ENCODE measurements around the gene B4GAT1. TPM values are rescaled to one million over a fixed set of nuclear protein-coding genes. Genes with fewer than 3 reads are reported as not detected.

The B4GAT1 gene
- polyA plus RNA-seq, 1 of the 3 experiments (the other 2 are of a cell fraction) = 26.4 TPM

DNA sequence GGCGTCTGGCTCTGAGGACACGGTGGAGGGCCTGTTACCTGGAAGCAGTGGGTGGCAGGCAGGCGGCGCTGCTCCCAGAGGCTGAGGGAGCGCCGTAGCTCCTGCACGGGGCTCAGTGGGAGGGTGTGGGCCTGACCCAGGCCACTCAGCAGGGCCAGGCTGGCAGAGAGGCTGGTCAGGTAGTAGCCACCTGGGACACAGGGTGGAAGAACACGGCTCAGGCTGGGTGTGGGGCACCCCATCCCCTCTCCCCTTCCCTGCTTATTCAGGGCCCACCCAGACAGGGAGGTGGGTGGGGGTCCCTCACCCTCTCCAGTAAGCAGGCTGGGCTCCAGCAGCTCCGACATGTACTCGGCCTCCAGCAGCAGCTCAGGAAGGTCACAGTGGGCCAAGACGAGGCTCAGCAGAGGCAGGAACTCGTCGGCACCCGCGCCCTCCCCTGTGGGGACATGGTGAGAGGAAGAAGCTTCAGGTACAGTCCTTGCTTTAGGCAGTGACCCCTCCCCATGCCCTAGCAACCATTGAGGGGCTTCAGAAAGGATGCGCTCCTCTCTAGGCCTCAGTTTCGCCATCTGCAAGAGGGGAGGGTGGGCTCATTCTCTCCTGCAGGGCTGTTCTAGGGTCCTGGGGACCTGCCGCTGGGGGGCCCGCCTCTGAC lies 14.1 kb downstream of the B4GAT1 start:
- Histone ChIP-seq H3K4me3 (ENCODE audit: low read depth in 2 of 2, low read length in 1 of 2) (no peak overlapping the region), H3K27me3 (ENCODE audit: insufficient read depth) (no peaks in the 10 kb centered on the region), H3K9me2 (no peaks in the 10 kb centered on the region), H3K4me2 (peak overlapping the region; percentile 90; the same call in 1 of the 2 replicates), H3K27ac (ENCODE audit: low read depth in 2 of 2, low read length in 1 of 2) (no peak overlapping the region), H3K9me3 (no peaks in the 10 kb centered on the region), H3F3A (replicated peaks; ENCODE audit: insufficient read depth) (peaks cover 18% of the 10 kb centered on the region), H3K4me1 (ENCODE audit: control insufficient read depth in 1 of 2, insufficient read depth in 2 of 2, low read depth in 1 of 2, low read length in 1 of 2) (peaks cover 28 to 41% of the 10 kb centered on the region in 2 experiments), H2AFZ (ENCODE audit: low read depth) (no peak overlapping the region), H3K36me3 (replicated peaks in 1 of 2; ENCODE audit: control insufficient read depth in 1 of 2, insufficient read depth in 2 of 2, low read length in 1 of 2) (peaks cover 8 to 26% of the 10 kb centered on the region in 2 experiments), H4K20me1 (ENCODE audit: insufficient read depth) (no peaks in the 10 kb centered on the region; the same call in 1 of the 2 replicates), H3K9ac (no peak overlapping the region), H3K79me2 (ENCODE audit: insufficient read depth) (peaks cover 17% of the 10 kb centered on the region)
- TF ChIP-seq, protein P1, sequence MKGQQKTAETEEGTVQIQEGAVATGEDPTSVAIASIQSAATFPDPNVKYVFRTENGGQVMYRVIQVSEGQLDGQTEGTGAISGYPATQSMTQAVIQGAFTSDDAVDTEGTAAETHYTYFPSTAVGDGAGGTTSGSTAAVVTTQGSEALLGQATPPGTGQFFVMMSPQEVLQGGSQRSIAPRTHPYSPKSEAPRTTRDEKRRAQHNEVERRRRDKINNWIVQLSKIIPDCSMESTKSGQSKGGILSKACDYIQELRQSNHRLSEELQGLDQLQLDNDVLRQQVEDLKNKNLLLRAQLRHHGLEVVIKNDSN (IDR thresholded peaks at IDR 0.05; ENCODE audit: borderline replicate concordance, low read depth) = no peak
- TF ChIP-seq MXI1 (IDR thresholded peaks at IDR 0.05; ENCODE audit: low read depth, low read length) (no peak), NFIC (IDR thresholded peaks at IDR 0.05; ENCODE audit: borderline replicate concordance) (no peak)
- peak; percentile 15 for DNase-seq
- 93% methylated on average over 4 of the region's 19 CpGs for WGBS (ENCODE audit: low lambda C conversion rate)
- ChIA-PET POLR2A (no interaction called here), CTCF (interaction anchor here (0.7 to 8.8 kb wide), 6 partner anchors 12 to 66 kb away, joined by 3 to 280 read pairs (median 4); partner anchors contain the start of genes B4GAT1, BRMS1 and CD248)

DNA sequence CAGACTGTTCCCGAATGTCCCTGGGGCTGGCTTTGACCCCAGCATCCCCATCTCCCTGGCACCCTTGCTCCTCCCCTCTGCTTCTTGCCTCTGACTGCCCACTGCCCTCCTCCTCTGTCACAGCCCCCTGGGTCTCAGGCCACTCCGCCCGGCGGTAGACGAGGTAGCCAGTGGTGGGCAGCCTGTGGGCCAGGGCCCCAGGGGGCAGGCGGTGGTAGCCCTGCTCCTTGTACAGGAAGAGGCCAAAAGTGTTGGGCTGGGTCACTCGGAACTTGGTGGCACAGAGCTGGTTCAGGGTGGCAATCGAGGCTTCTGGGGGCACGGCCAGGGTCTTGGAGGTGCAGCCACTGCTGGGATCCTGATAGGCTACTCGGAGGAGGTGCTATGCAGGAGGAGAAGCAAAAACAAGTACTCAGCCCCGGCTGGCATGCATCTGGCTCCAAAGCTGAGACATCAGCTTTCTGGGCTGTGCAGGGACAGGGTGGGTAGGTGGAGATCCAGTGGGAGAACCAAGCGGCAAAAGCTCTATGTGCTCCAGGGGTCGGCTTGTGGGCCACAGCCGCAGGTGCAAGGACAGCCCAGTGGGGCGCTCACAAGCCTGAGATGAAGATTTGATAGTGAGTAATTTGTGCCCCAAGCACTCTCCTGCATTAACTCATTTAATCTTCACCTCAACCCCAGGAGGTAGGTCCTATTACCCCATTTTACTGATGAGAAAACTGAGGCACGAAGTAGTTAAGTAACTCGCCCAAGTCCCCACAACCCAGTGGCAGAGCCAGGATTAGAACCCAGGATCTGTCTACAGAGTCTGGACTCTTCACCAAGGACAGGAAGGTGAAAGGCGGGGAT lies 14.8 kb downstream of the B4GAT1 start:
- Histone ChIP-seq H3K9me2 (no peaks in the 10 kb centered on the region), H2AFZ (ENCODE audit: low read depth) (no peak overlapping the region), H3K4me1 (ENCODE audit: control insufficient read depth in 1 of 2, insufficient read depth in 2 of 2, low read depth in 1 of 2, low read length in 1 of 2) (peaks cover 30 to 41% of the 10 kb centered on the region in 2 experiments), H3K27ac (ENCODE audit: low read depth in 2 of 2, low read length in 1 of 2) (no peak overlapping the region), H3K79me2 (ENCODE audit: insufficient read depth) (peaks cover 17% of the 10 kb centered on the region), H3K36me3 (replicated peaks in 1 of 2; ENCODE audit: control insufficient read depth in 1 of 2, insufficient read depth in 2 of 2, low read length in 1 of 2) (peaks cover 8 to 25% of the 10 kb centered on the region in 2 experiments), H3K4me2 (no peak overlapping the region), H3F3A (replicated peaks; ENCODE audit: insufficient read depth) (peaks cover 18% of the 10 kb centered on the region), H3K9me3 (no peaks in the 10 kb centered on the region), H3K9ac (no peak overlapping the region), H3K4me3 (ENCODE audit: low read depth in 2 of 2, low read length in 1 of 2) (no peak overlapping the region), H3K27me3 (ENCODE audit: insufficient read depth) (no peaks in the 10 kb centered on the region), H4K20me1 (ENCODE audit: insufficient read depth) (no peaks in the 10 kb centered on the region; the same call in 1 of the 2 replicates)
- ChIA-PET CTCF (interaction anchor here (0.9 to 8.8 kb wide), 6 partner anchors 12 to 110 kb away, joined by 3 to 280 read pairs (median 4); partner anchors contain the start of genes B4GAT1, BRMS1 and CD248), POLR2A (no interaction called here)
- WGBS (ENCODE audit: low lambda C conversion rate) = 85% methylated on average over 18 of the region's 18 CpGs
- TF ChIP-seq GABPA (IDR thresholded peaks at IDR 0.05; ENCODE audit: low read depth) (no peak), EZH2phosphoT487 (IDR thresholded peaks at IDR 0.05; ENCODE audit: borderline replicate concordance, low read depth) (no peak), GATA2 (CRISPR knock-in tag; IDR thresholded peaks at IDR 0.05) (no peak), TAF1 (IDR thresholded peaks at IDR 0.05; ENCODE audit: borderline replicate concordance, low read depth, low read length) (no peak), RFX5 (IDR thresholded peaks at IDR 0.05; ENCODE audit: low read length) (no peak), FOXJ3 (CRISPR knock-in tag; IDR thresholded peaks at IDR 0.05) (no peak), TEAD4 (IDR thresholded peaks at IDR 0.05; ENCODE audit: borderline replicate concordance, insufficient read depth) (no peak)
- TF ChIP-seq, protein P2, sequence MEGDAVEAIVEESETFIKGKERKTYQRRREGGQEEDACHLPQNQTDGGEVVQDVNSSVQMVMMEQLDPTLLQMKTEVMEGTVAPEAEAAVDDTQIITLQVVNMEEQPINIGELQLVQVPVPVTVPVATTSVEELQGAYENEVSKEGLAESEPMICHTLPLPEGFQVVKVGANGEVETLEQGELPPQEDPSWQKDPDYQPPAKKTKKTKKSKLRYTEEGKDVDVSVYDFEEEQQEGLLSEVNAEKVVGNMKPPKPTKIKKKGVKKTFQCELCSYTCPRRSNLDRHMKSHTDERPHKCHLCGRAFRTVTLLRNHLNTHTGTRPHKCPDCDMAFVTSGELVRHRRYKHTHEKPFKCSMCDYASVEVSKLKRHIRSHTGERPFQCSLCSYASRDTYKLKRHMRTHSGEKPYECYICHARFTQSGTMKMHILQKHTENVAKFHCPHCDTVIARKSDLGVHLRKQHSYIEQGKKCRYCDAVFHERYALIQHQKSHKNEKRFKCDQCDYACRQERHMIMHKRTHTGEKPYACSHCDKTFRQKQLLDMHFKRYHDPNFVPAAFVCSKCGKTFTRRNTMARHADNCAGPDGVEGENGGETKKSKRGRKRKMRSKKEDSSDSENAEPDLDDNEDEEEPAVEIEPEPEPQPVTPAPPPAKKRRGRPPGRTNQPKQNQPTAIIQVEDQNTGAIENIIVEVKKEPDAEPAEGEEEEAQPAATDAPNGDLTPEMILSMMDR (IDR thresholded peaks at IDR 0.05) = no peak
- DNase-seq = peak; percentile 12

All from SK-N-SH (cell line).